Panc1 (cell line): ENCODE results near the gene GRID1. TPM values are rescaled to one million over a fixed set of nuclear protein-coding genes. Genes with fewer than 3 reads are reported as not detected.

Experiments
- ATAC-seq: fragments of 200-7000 bp; cut with Tn5 transposase; 2 replicates; pipeline ENCODE4 v1.9.1; 2020; ENCODE audit warnings: mild to moderate bottlenecking, moderate library complexity
- BruUV-seq: library from RNA; stranded (reverse); fragments of 400-500 nt; replicated peaks from 2 replicates; lab custom pipeline; 2021; lab: Mats Ljungman, UMichigan
- CTCF ChIA-PET: fragments of 300-600 bp; sonication (Branson Sonifier 250); formaldehyde crosslinking; loops from one replicate; lab custom pipeline; 2022; ENCODE audit warnings: antibody characterized with exemption; lab: Charles Lee
- POLR2A ChIA-PET: fragments of 300-600 bp; sonication (Branson Sonifier 250); formaldehyde crosslinking; loops from one replicate; lab custom pipeline; 2022; ENCODE audit warnings: antibody characterized with exemption; lab: Charles Lee
- DNase-seq: peaks from one replicate; pipeline ENCODE4 v3.0.0-alpha.2; 2010; ENCODE audit warnings: low read depth, low spot score
- H3K27ac ChIP-seq: 2 replicates; pipeline ENCODE4 v1.5.1; 2011; ENCODE audit warnings: mild to moderate bottlenecking, low read length, inconsistent platforms
- H3K27me3 ChIP-seq: fragments of 200-500 bp; sonication (Bioruptor generic); 2 replicates; pipeline ENCODE4 v1.6.0; 2014; ENCODE audit warnings: low read length, inconsistent platforms; ENCODE audit not compliant: control insufficient read depth, insufficient read depth
- H3K36me3 ChIP-seq: fragments of 200-500 bp; sonication (Bioruptor generic); 2 replicates; pipeline ENCODE4 v1.5.1; 2014; ENCODE audit warnings: inconsistent platforms, mild to moderate bottlenecking, low read length, moderate library complexity; ENCODE audit not compliant: control insufficient read depth, insufficient read depth
- H3K4me1 ChIP-seq: 2 replicates; pipeline ENCODE4 v1.5.1; 2011; ENCODE audit warnings: inconsistent platforms, mild to moderate bottlenecking, low read length, moderate library complexity; ENCODE audit not compliant: control insufficient read depth, insufficient read depth
- H3K4me3 ChIP-seq, 2 experiments: 2 replicates each; pipeline ENCODE4 v1.5.1; 2011 to 2012; ENCODE audit warnings: low read depth in 2 of 2, low read length in 2 of 2, mild to moderate bottlenecking in 2 of 2, inconsistent platforms in 1 of 2, moderate library complexity in 1 of 2
- H3K9me3 ChIP-seq: fragments of 200-500 bp; sonication (Bioruptor generic); 2 replicates; pipeline ENCODE4 v1.5.1; 2014; ENCODE audit warnings: low read depth, mild to moderate bottlenecking, inconsistent platforms, low read length, moderate library complexity; ENCODE audit not compliant: control insufficient read depth, insufficient read depth
- CTCF ChIP-seq: fragments of 450-650 bp; IDR thresholded peaks from 2 replicates; pipeline ENCODE4 v1.5.1; 2017; ENCODE audit warnings: mild to moderate bottlenecking
- POLR2AphosphoS5 ChIP-seq: IDR thresholded peaks from 2 replicates; pipeline ENCODE4 v1.6.1; 2012; ENCODE audit warnings: mild to moderate bottlenecking, low read depth, low read length, moderate library complexity
- REST ChIP-seq, 2 experiments: IDR thresholded peaks; 2 replicates each; pipeline ENCODE4 v1.6.1; 2011 to 2012; ENCODE audit warnings: low read depth in 2 of 2, control low read depth in 1 of 2, low read length in 1 of 2, mild to moderate bottlenecking in 1 of 2, moderate library complexity in 1 of 2; ENCODE audit not compliant: insufficient read depth in 1 of 2
- SIN3A ChIP-seq: IDR thresholded peaks from 2 replicates; pipeline ENCODE4 v1.6.1; 2012; ENCODE audit warnings: low read depth, mild to moderate bottlenecking, low read length, moderate library complexity, borderline replicate concordance; ENCODE audit not compliant: insufficient read depth
- TCF7L2 ChIP-seq: IDR thresholded peaks from 2 replicates; pipeline ENCODE4 v1.6.1; 2011; ENCODE audit warnings: mild to moderate bottlenecking, low read depth, low read length, inconsistent platforms
- in situ Hi-C: cut with HindIII; loops from 2 replicates; pipeline ENCODE4 v1.10.0; 2016; ENCODE audit warnings: low sequenced_read_pairs, low pct_unique_long_range_greater_than_20kb
- intact Hi-C: fragments of 100-400 bp; cut with micrococcal nuclease; formaldehyde crosslinking; loops from one replicate; pipeline ENCODE4 v1.10.0; 2022; ENCODE audit not compliant: unreplicated experiment
- total RNA-seq: library from RNA; stranded (reverse); gene quantifications from one replicate; pipeline ENCODE4 v1.2.1, GENCODE V29; 2021; ENCODE audit not compliant: unreplicated experiment

The GRID1 gene
- total RNA-seq, 1 experiment from 2014 or later: 2.3 TPM

GRCh38 chr10:86074294-86074693 is 292.3 kb downstream of the GRID1 start:
- H3K9me3 ChIP-seq: no peaks in the 10 kb centered on the region
- no TSS peak for BruUV-seq
- no peak overlapping the region for H3K4me3 ChIP-seq
- H3K27ac ChIP-seq: no peak overlapping the region
- no peaks in the 10 kb centered on the region for H3K4me1 ChIP-seq
- intact Hi-C loops: no loop called here
- DNase-seq: no peak
- in situ Hi-C loops: no loop called here
- ChIA-PET CTCF (no interaction called here), POLR2A (no interaction called here)
- no peaks in the 10 kb centered on the region for H3K27me3 ChIP-seq
- no peak for TF ChIP-seq REST (IDR thresholded peaks at IDR 0.05; ENCODE audit: insufficient read depth in 1 of 2, low read depth in 2 of 2, low read length in 1 of 2)
- TF ChIP-seq SIN3A: no peak
- TF ChIP-seq POLR2AphosphoS5: no peak
- TF ChIP-seq CTCF: no peak
- no peak for TF ChIP-seq TCF7L2
- H3K36me3 ChIP-seq: no peaks in the 10 kb centered on the region
- no peak for ATAC-seq

- no TSS peak for BruUV-seq
- Histone ChIP-seq H3K4me1 (no peaks in the 10 kb centered on the region), H3K27me3 (no peaks in the 10 kb centered on the region), H3K4me3 (no peak overlapping the region), H3K9me3 (no peaks in the 10 kb centered on the region), H3K27ac (no peak overlapping the region), H3K36me3 (no peaks in the 10 kb centered on the region)
- DNase-seq (no peak), ATAC-seq (no peak)
- intact Hi-C loops: no loop called here
- no peak for TF ChIP-seq POLR2AphosphoS5
- TF ChIP-seq REST (IDR thresholded peaks at IDR 0.05; ENCODE audit: insufficient read depth in 1 of 2, low read depth in 2 of 2, low read length in 1 of 2): no peak
- no peak for TF ChIP-seq SIN3A
- TF ChIP-seq TCF7L2: no peak
- TF ChIP-seq CTCF: no peak
- ChIA-PET CTCF (no interaction called here), POLR2A (no interaction called here)
- in situ Hi-C loops: no loop called here
Measured at GRCh38 chr10:86073199-86073977, 293.2 kb downstream of the GRID1 start.
